ENCODE results near the gene ADGRL3. TPM values are rescaled to one million over a fixed set of nuclear protein-coding genes. Genes with fewer than 3 reads are reported as not detected.

Gene ADGRL3
- total and polyA plus RNA-seq, 4 donors = 0.07 to 1.7 (median 0.82) TPM

GRCh38 chr4:62096881-62097280 is 896.8 kb downstream of the ADGRL3 start (continued):
- TF ChIP-seq GABPA (IDR thresholded peaks at IDR 0.05 in 1 of 2, conservative IDR thresholded peaks at IDR 0.05 in 1 of 2) = no peak

- H3K9ac ChIP-seq (ENCODE audit: low read depth in 1 of 2, low read length in 2 of 2) = no peak overlapping the region
- DNase-seq (ENCODE audit: low spot score) = no peak
- H3K4me1 ChIP-seq (ENCODE audit: control insufficient read depth in 4 of 4, insufficient read depth in 4 of 4, low read length in 3 of 4) = no peaks in the 10 kb centered on the region
- 70% methylated on average over 1 of the region's 1 CpG for WGBS
- TF ChIP-seq TAF1 (conservative IDR thresholded peaks at IDR 0.05) = no peak
- TF ChIP-seq CTCF (IDR thresholded peaks at IDR 0.05; ENCODE audit: low read depth, low read length, missing input control) = no peak
- TF ChIP-seq MAX (IDR thresholded peaks at IDR 0.05) = no peak
- TF ChIP-seq ATF3 (IDR thresholded peaks at IDR 0.05) = no peak
- TF ChIP-seq FOXA2 (IDR thresholded peaks at IDR 0.05) = no peak
- no peak for TF ChIP-seq HNF4G (IDR thresholded peaks at IDR 0.05)
- no peak for TF ChIP-seq RAD21 (IDR thresholded peaks at IDR 0.05)
- TF ChIP-seq GABPA (IDR thresholded peaks at IDR 0.05 in 1 of 2, conservative IDR thresholded peaks at IDR 0.05 in 1 of 2) = no peak
- no peak for TF ChIP-seq RXRA (IDR thresholded peaks at IDR 0.05)
- no peak for TF ChIP-seq FOXA1 (IDR thresholded peaks at IDR 0.05)
- no peak for TF ChIP-seq ZBTB33 (IDR thresholded peaks at IDR 0.05)
- no peak for TF ChIP-seq NR2F2 (IDR thresholded peaks at IDR 0.05)
- TF ChIP-seq JUND (IDR thresholded peaks at IDR 0.05) = no peak
- no peak for TF ChIP-seq HNF4A (conservative IDR thresholded peaks at IDR 0.05)
- no peak for TF ChIP-seq EGR1 (IDR thresholded peaks at IDR 0.05; ENCODE audit: low read depth in 2 of 2)
- TF ChIP-seq SP1 (IDR thresholded peaks at IDR 0.05) = no peak
- TF ChIP-seq YY1 (IDR thresholded peaks at IDR 0.05) = no peak
- no peaks in the 10 kb centered on the region for H3K27me3 ChIP-seq (ENCODE audit: control insufficient read depth in 4 of 4, insufficient read depth in 4 of 4, low read length in 3 of 4)
- no peak overlapping the region for H3K27ac ChIP-seq (ENCODE audit: low read depth in 1 of 2, low read length in 2 of 2)
- H3K36me3 ChIP-seq (ENCODE audit: control insufficient read depth in 4 of 4, insufficient read depth in 3 of 4, low read depth in 1 of 4, low read length in 3 of 4) = no peaks in the 10 kb centered on the region
- H3K9me3 ChIP-seq (ENCODE audit: control insufficient read depth in 4 of 4, low read length in 3 of 4) = no peaks in the 10 kb centered on the region
- no peak overlapping the region for H3K4me3 ChIP-seq (ENCODE audit: low read depth in 1 of 3, low read length in 3 of 3)
Measured at GRCh38 chr4:62115216-62115615, 915.1 kb downstream of the ADGRL3 start.

GRCh38 chr4:62117886-62118285 is 917.8 kb downstream of the ADGRL3 start:
- Histone ChIP-seq H3K9ac (ENCODE audit: low read depth in 1 of 2, low read length in 2 of 2) (no peak overlapping the region), H3K4me1 (ENCODE audit: control insufficient read depth in 4 of 4, insufficient read depth in 4 of 4, low read length in 3 of 4) (no peaks in the 10 kb centered on the region), H3K36me3 (ENCODE audit: control insufficient read depth in 4 of 4, insufficient read depth in 3 of 4, low read depth in 1 of 4, low read length in 3 of 4) (no peaks in the 10 kb centered on the region), H3K4me3 (ENCODE audit: low read depth in 1 of 3, low read length in 3 of 3) (no peak overlapping the region), H3K27ac (ENCODE audit: low read depth in 1 of 2, low read length in 2 of 2) (no peak overlapping the region), H3K9me3 (ENCODE audit: control insufficient read depth in 4 of 4, low read length in 3 of 4) (no peaks in the 10 kb centered on the region), H3K27me3 (ENCODE audit: control insufficient read depth in 4 of 4, insufficient read depth in 4 of 4, low read length in 3 of 4) (no peaks in the 10 kb centered on the region)
- WGBS = 92% methylated on average over 2 of the region's 2 CpGs
- no peak for DNase-seq (ENCODE audit: low spot score)
- TF ChIP-seq MAX (IDR thresholded peaks at IDR 0.05) = no peak
- no peak for TF ChIP-seq NR2F2 (IDR thresholded peaks at IDR 0.05)
- TF ChIP-seq RXRA (IDR thresholded peaks at IDR 0.05) = no peak
- no peak for TF ChIP-seq REST (IDR thresholded peaks at IDR 0.05)
- TF ChIP-seq RAD21 (IDR thresholded peaks at IDR 0.05) = no peak
- no peak for TF ChIP-seq EGR1 (IDR thresholded peaks at IDR 0.05; ENCODE audit: low read depth in 2 of 2)
- TF ChIP-seq GABPA (IDR thresholded peaks at IDR 0.05 in 1 of 2, conservative IDR thresholded peaks at IDR 0.05 in 1 of 2) = no peak
- TF ChIP-seq SP1 (IDR thresholded peaks at IDR 0.05) = no peak
- no peak for TF ChIP-seq ATF3 (IDR thresholded peaks at IDR 0.05)
- no peak for TF ChIP-seq FOXA2 (IDR thresholded peaks at IDR 0.05)
- TF ChIP-seq TAF1 (conservative IDR thresholded peaks at IDR 0.05) = no peak
- TF ChIP-seq HNF4A (conservative IDR thresholded peaks at IDR 0.05) = no peak
- no peak for TF ChIP-seq JUND (IDR thresholded peaks at IDR 0.05)
- no peak for TF ChIP-seq ZBTB33 (IDR thresholded peaks at IDR 0.05)
- TF ChIP-seq HNF4G (IDR thresholded peaks at IDR 0.05) = no peak
- TF ChIP-seq YY1 (IDR thresholded peaks at IDR 0.05) = no peak

All from liver (tissue), 9 donors.